GM23338 (cell line): Measurements from ENCODE around the gene CACNA1G. TPM values are rescaled to one million over a fixed set of nuclear protein-coding genes. Genes with fewer than 3 reads are reported as not detected.

ENCODE experiments used
- ATAC-seq: fragments of 200-7000 bp; cut with Tn5 transposase; 3 replicates; pipeline ENCODE4 v1.9.1; 2020
- DNase-seq: peaks from one replicate; pipeline ENCODE4 v3.0.0-alpha.2; 2015; ENCODE audit warnings: low spot score
- H2AFZ ChIP-seq: fragments of 200-600 bp; sonication (generic); 2 replicates; pipeline ENCODE4 v1.8.0; 2016; ENCODE audit warnings: antibody characterized with exemption, mild to moderate bottlenecking, moderate library complexity
- H3F3A ChIP-seq: fragments of 200-600 bp; sonication (generic); replicated peaks from 2 replicates; pipeline ENCODE4 v1.8.0; 2017; ENCODE audit warnings: antibody characterized with exemption, mixed run types, low read depth
- H3K27ac ChIP-seq: fragments of 200-600 bp; sonication (generic); 2 replicates; pipeline ENCODE4 v1.6.1; 2016; ENCODE audit warnings: low read depth
- H3K27me3 ChIP-seq: fragments of 200-600 bp; sonication (generic); 2 replicates; pipeline ENCODE4 v1.8.0; 2016; ENCODE audit warnings: mild to moderate bottlenecking, mixed run types, moderate library complexity; ENCODE audit not compliant: insufficient read depth
- H3K36me3 ChIP-seq: fragments of 200-600 bp; sonication (generic); 2 replicates; pipeline ENCODE4 v1.8.0; 2016; ENCODE audit warnings: mild to moderate bottlenecking; ENCODE audit not compliant: insufficient read depth
- H3K4me1 ChIP-seq: fragments of 200-600 bp; sonication (generic); 2 replicates; pipeline ENCODE4 v1.8.0; 2016; ENCODE audit warnings: mild to moderate bottlenecking, moderate library complexity; ENCODE audit not compliant: insufficient read depth
- H3K4me2 ChIP-seq: fragments of 200-600 bp; sonication (generic); 2 replicates; pipeline ENCODE4 v1.7.1; 2017; ENCODE audit warnings: mixed run types
- H3K4me3 ChIP-seq: fragments of 200-600 bp; sonication (generic); 2 replicates; pipeline ENCODE4 v1.6.1; 2016; ENCODE audit warnings: mixed run types
- H3K79me2 ChIP-seq: fragments of 200-600 bp; sonication (generic); replicated peaks from 2 replicates; pipeline ENCODE4 v1.8.0; 2017; ENCODE audit warnings: mild to moderate bottlenecking; ENCODE audit not compliant: insufficient read depth
- H3K9me2 ChIP-seq: fragments of 200-600 bp; sonication (generic); 2 replicates; pipeline ENCODE4 v1.8.0; 2017; ENCODE audit not compliant: insufficient read depth
- H4K20me1 ChIP-seq: fragments of 200-600 bp; sonication (generic); replicated peaks from 2 replicates; pipeline ENCODE4 v1.8.0; 2017; ENCODE audit warnings: mild to moderate bottlenecking; ENCODE audit not compliant: insufficient read depth
- H3K27ac Mint-ChIP-seq: 2 replicates; pipeline ENCODE4 v1.8.0; 2020; ENCODE audit warnings: inconsistent platforms, mild to moderate bottlenecking, moderate library complexity, mixed read lengths
- H3K27me3 Mint-ChIP-seq: 3 replicates; pipeline ENCODE4 v1.8.0; 2022; ENCODE audit warnings: low read depth, mild to moderate bottlenecking, moderate library complexity, mixed read lengths, inconsistent platforms; ENCODE audit not compliant: insufficient read depth, poor library complexity
- H3K36me3 Mint-ChIP-seq: 3 replicates; pipeline ENCODE4 v1.8.0; 2021; ENCODE audit warnings: low read depth, mild to moderate bottlenecking, inconsistent platforms, moderate library complexity, mixed read lengths
- H3K4me1 Mint-ChIP-seq: 3 replicates; pipeline ENCODE4 v1.8.0; 2020; ENCODE audit warnings: mild to moderate bottlenecking, inconsistent platforms, mixed read lengths
- H3K4me3 Mint-ChIP-seq: 3 replicates; pipeline ENCODE4 v1.8.0; 2021; ENCODE audit warnings: moderate library complexity, mild to moderate bottlenecking, inconsistent platforms, mixed read lengths
- H3K9me3 Mint-ChIP-seq: 3 replicates; pipeline ENCODE4 v1.8.0; 2020; ENCODE audit warnings: moderate library complexity, mild to moderate bottlenecking, inconsistent platforms, mixed read lengths
- CREB1 ChIP-seq: fragments of 250-450 bp; sonication (Bioruptor Pico); IDR thresholded peaks from 2 replicates; pipeline ENCODE4 v1.5.0; 2020; ENCODE audit warnings: low read depth, mild to moderate bottlenecking, moderate library complexity
- EZH2 ChIP-seq: fragments of 200-600 bp; sonication (generic); IDR thresholded peaks from one replicate; pipeline ENCODE4 v1.8.0; 2017; ENCODE audit warnings: antibody characterized with exemption, mild to moderate bottlenecking, low read depth; ENCODE audit not compliant: unreplicated experiment
- EZH2phosphoT487 ChIP-seq: fragments of 200-600 bp; sonication (generic); IDR thresholded peaks from one replicate; pipeline ENCODE4 v1.8.1; 2018; ENCODE audit warnings: antibody characterized with exemption; ENCODE audit not compliant: unreplicated experiment
- JUNB ChIP-seq: IDR thresholded peaks from one replicate; pipeline ENCODE4 v1.6.1; 2016; ENCODE audit warnings: antibody characterized with exemption; ENCODE audit not compliant: unreplicated experiment
- NANOG ChIP-seq: IDR thresholded peaks from 2 replicates; pipeline ENCODE4 v1.6.1; 2016; ENCODE audit warnings: antibody characterized with exemption, borderline replicate concordance
- POLR2AphosphoS5 ChIP-seq: IDR thresholded peaks from 2 replicates; pipeline ENCODE4 v1.6.1; 2016; ENCODE audit warnings: antibody characterized with exemption, low read depth
- STAT1 ChIP-seq: IDR thresholded peaks from one replicate; pipeline ENCODE4 v1.6.1; 2016; ENCODE audit warnings: antibody characterized with exemption; ENCODE audit not compliant: unreplicated experiment
- ZNF114 ChIP-seq: fragments of 250-450 bp; sonication (Bioruptor Pico); IDR thresholded peaks from 2 replicates; pipeline ENCODE4 v1.5.0; 2020; ENCODE audit warnings: mild to moderate bottlenecking, moderate library complexity
- ZNF331 ChIP-seq: fragments of 250-450 bp; sonication (Bioruptor Pico); IDR thresholded peaks from 2 replicates; pipeline ENCODE4 v1.5.0; 2020; ENCODE audit warnings: low read depth, mild to moderate bottlenecking, moderate library complexity
- polyA plus RNA-seq: library from polyadenylated mRNA; unstranded; fragments of >200 nt; fragmentation: Nextera tagmentation; extraction: Ambion mirVana; gene quantifications from 2 replicates; pipeline ENCODE4 v1.2.1, GENCODE V29; 2016
- total RNA-seq: library from RNA; depleted of rRNA; stranded (reverse); fragments of >200 nt; shearing (Covaris generic); gene quantifications from 2 replicates; pipeline ENCODE4 v1.2.3, GENCODE V29; 2014
- TF ChIP-seq, protein P1 (sequence below): IDR thresholded peaks from 2 replicates; pipeline ENCODE4 v1.6.1; 2016; ENCODE audit warnings: antibody characterized with exemption
- TF ChIP-seq, protein P2 (sequence below), 2 experiments: fragments of 200-600 bp in 1 of 2; sonication (generic) in 1 of 2; conservative IDR thresholded peaks; 2 replicates each; pipeline versions ENCODE4 v1.5.1 to v1.6.1; 2016 to 2017; ENCODE audit warnings: antibody characterized with exemption in 2 of 2, low read depth in 2 of 2, mild to moderate bottlenecking in 2 of 2, moderate library complexity in 1 of 2
- TF ChIP-seq, protein P3 (sequence below): fragments of 250-450 bp; sonication (Bioruptor Pico); IDR thresholded peaks from 2 replicates; pipeline ENCODE4 v1.5.0; 2020; ENCODE audit warnings: mild to moderate bottlenecking, moderate library complexity
- TF ChIP-seq, protein P4 (sequence below): IDR thresholded peaks from one replicate; pipeline ENCODE4 v1.6.1; 2018; ENCODE audit warnings: antibody characterized with exemption; ENCODE audit not compliant: unreplicated experiment

The CACNA1G gene
- total and polyA plus RNA-seq, 2 experiments from 2014 or later = 1.4 to 5.1 TPM

DNA sequence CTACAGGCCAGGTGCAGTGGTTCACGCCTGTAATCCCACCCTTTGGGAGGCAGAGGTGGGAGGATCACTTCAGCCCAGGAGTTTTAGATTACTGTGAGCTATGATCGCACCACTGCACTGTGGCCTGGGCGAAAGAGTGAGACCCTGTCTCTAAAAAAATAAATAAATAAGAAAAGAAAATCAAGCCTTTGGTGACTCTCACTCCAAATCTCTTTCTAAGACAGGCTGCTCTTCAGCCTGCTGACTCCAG is 75.1 kb downstream of the CACNA1G start:
- H3K4me1 ChIP-seq = peaks cover 6% of the 10 kb centered on the region; the same call in 1 of the 2 replicates
- H4K20me1 ChIP-seq = no peaks in the 10 kb centered on the region
- no peak overlapping the region for H3K27ac ChIP-seq
- 0 out of 2 replicates have a peak, but pooled peaks cover 3% of the 10 kb centered on the region for H3F3A ChIP-seq
- Mint-ChIP-seq H3K27ac (no peak overlapping the region), H3K27me3 (peaks cover 38% of the 10 kb centered on the region), H3K36me3 (no peaks in the 10 kb centered on the region), H3K9me3 (no peaks in the 10 kb centered on the region), H3K4me1 (peaks cover 16% of the 10 kb centered on the region), H3K4me3 (no peak overlapping the region)
- H3K27me3 ChIP-seq = peaks cover 53% of the 10 kb centered on the region
- peak overlapping the region; percentile 87 for H3K4me2 ChIP-seq
- peak overlapping the region; percentile 70 for H3K4me3 ChIP-seq
- peak overlapping the region; percentile 97 for H2AFZ ChIP-seq
- no peaks in the 10 kb centered on the region for H3K9me2 ChIP-seq
- H3K79me2 ChIP-seq = no peaks in the 10 kb centered on the region
- DNase-seq (no peak), ATAC-seq (no peak)
- TF ChIP-seq STAT1 (no peak), NANOG (no peak), JUNB (no peak), POLR2AphosphoS5 (no peak), ZNF331 (CRISPR knock-in tag) (no peak), EZH2 (no peak), EZH2phosphoT487 (no peak), CREB1 (CRISPR knock-in tag) (no peak), ZNF114 (CRISPR knock-in tag) (no peak)
- TF ChIP-seq, protein P1, sequence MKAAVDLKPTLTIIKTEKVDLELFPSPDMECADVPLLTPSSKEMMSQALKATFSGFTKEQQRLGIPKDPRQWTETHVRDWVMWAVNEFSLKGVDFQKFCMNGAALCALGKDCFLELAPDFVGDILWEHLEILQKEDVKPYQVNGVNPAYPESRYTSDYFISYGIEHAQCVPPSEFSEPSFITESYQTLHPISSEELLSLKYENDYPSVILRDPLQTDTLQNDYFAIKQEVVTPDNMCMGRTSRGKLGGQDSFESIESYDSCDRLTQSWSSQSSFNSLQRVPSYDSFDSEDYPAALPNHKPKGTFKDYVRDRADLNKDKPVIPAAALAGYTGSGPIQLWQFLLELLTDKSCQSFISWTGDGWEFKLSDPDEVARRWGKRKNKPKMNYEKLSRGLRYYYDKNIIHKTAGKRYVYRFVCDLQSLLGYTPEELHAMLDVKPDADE = no peak
- TF ChIP-seq, protein P2, sequence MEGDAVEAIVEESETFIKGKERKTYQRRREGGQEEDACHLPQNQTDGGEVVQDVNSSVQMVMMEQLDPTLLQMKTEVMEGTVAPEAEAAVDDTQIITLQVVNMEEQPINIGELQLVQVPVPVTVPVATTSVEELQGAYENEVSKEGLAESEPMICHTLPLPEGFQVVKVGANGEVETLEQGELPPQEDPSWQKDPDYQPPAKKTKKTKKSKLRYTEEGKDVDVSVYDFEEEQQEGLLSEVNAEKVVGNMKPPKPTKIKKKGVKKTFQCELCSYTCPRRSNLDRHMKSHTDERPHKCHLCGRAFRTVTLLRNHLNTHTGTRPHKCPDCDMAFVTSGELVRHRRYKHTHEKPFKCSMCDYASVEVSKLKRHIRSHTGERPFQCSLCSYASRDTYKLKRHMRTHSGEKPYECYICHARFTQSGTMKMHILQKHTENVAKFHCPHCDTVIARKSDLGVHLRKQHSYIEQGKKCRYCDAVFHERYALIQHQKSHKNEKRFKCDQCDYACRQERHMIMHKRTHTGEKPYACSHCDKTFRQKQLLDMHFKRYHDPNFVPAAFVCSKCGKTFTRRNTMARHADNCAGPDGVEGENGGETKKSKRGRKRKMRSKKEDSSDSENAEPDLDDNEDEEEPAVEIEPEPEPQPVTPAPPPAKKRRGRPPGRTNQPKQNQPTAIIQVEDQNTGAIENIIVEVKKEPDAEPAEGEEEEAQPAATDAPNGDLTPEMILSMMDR (conservative IDR thresholded peaks at IDR 0.05; ENCODE audit: low read depth in 2 of 2) = no peak
- TF ChIP-seq, protein P3, sequence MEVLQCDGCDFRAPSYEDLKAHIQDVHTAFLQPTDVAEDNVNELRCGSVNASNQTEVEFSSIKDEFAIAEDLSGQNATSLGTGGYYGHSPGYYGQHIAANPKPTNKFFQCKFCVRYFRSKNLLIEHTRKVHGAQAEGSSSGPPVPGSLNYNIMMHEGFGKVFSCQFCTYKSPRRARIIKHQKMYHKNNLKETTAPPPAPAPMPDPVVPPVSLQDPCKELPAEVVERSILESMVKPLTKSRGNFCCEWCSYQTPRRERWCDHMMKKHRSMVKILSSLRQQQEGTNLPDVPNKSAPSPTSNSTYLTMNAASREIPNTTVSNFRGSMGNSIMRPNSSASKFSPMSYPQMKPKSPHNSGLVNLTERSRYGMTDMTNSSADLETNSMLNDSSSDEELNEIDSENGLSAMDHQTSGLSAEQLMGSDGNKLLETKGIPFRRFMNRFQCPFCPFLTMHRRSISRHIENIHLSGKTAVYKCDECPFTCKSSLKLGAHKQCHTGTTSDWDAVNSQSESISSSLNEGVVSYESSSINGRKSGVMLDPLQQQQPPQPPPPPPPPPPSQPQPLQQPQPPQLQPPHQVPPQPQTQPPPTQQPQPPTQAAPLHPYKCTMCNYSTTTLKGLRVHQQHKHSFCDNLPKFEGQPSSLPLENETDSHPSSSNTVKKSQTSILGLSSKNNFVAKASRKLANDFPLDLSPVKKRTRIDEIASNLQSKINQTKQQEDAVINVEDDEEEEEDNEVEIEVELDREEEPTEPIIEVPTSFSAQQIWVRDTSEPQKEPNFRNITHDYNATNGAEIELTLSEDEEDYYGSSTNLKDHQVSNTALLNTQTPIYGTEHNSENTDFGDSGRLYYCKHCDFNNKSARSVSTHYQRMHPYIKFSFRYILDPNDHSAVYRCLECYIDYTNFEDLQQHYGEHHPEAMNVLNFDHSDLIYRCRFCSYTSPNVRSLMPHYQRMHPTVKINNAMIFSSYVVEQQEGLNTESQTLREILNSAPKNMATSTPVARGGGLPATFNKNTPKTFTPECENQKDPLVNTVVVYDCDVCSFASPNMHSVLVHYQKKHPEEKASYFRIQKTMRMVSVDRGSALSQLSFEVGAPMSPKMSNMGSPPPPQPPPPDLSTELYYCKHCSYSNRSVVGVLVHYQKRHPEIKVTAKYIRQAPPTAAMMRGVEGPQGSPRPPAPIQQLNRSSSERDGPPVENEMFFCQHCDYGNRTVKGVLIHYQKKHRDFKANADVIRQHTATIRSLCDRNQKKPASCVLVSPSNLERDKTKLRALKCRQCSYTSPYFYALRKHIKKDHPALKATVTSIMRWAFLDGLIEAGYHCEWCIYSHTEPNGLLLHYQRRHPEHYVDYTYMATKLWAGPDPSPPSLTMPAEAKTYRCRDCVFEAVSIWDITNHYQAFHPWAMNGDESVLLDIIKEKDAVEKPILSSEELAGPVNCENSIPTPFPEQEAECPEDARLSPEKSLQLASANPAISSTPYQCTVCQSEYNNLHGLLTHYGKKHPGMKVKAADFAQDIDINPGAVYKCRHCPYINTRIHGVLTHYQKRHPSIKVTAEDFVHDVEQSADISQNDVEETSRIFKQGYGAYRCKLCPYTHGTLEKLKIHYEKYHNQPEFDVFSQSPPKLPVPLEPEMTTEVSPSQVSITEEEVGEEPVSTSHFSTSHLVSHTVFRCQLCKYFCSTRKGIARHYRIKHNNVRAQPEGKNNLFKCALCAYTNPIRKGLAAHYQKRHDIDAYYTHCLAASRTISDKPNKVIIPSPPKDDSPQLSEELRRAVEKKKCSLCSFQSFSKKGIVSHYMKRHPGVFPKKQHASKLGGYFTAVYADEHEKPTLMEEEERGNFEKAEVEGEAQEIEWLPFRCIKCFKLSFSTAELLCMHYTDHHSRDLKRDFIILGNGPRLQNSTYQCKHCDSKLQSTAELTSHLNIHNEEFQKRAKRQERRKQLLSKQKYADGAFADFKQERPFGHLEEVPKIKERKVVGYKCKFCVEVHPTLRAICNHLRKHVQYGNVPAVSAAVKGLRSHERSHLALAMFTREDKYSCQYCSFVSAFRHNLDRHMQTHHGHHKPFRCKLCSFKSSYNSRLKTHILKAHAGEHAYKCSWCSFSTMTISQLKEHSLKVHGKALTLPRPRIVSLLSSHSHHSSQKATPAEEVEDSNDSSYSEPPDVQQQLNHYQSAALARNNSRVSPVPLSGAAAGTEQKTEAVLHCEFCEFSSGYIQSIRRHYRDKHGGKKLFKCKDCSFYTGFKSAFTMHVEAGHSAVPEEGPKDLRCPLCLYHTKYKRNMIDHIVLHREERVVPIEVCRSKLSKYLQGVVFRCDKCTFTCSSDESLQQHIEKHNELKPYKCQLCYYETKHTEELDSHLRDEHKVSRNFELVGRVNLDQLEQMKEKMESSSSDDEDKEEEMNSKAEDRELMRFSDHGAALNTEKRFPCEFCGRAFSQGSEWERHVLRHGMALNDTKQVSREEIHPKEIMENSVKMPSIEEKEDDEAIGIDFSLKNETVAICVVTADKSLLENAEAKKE = no peak
- TF ChIP-seq, protein P4, sequence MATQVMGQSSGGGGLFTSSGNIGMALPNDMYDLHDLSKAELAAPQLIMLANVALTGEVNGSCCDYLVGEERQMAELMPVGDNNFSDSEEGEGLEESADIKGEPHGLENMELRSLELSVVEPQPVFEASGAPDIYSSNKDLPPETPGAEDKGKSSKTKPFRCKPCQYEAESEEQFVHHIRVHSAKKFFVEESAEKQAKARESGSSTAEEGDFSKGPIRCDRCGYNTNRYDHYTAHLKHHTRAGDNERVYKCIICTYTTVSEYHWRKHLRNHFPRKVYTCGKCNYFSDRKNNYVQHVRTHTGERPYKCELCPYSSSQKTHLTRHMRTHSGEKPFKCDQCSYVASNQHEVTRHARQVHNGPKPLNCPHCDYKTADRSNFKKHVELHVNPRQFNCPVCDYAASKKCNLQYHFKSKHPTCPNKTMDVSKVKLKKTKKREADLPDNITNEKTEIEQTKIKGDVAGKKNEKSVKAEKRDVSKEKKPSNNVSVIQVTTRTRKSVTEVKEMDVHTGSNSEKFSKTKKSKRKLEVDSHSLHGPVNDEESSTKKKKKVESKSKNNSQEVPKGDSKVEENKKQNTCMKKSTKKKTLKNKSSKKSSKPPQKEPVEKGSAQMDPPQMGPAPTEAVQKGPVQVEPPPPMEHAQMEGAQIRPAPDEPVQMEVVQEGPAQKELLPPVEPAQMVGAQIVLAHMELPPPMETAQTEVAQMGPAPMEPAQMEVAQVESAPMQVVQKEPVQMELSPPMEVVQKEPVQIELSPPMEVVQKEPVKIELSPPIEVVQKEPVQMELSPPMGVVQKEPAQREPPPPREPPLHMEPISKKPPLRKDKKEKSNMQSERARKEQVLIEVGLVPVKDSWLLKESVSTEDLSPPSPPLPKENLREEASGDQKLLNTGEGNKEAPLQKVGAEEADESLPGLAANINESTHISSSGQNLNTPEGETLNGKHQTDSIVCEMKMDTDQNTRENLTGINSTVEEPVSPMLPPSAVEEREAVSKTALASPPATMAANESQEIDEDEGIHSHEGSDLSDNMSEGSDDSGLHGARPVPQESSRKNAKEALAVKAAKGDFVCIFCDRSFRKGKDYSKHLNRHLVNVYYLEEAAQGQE = no peak
- H3K36me3 ChIP-seq = no peaks in the 10 kb centered on the region
